Sigmoid colon (tissue), 4 donors: ENCODE data around the gene CDX2.

Experiments
- EP300 ChIP-seq, 4 donors: sonication (generic); formaldehyde crosslinking; IDR thresholded peaks; one replicate each; pipeline ENCODE4 v1.6.1; 2017; ENCODE audit warnings: antibody characterized with exemption in 4 of 4
- POLR2A ChIP-seq, 2 donors: fragments of 450-650 bp; IDR thresholded peaks; one replicate each; pipeline ENCODE4 v1.6.1; 2016; ENCODE audit warnings: antibody characterized with exemption in 2 of 2, mild to moderate bottlenecking in 2 of 2, moderate library complexity in 2 of 2
- TF ChIP-seq, protein P1 (sequence below), 4 experiments: fragments of 450-650 bp in 3 of 4; fragments of 200-600 bp in 1 of 4; IDR thresholded peaks; one replicate each; pipeline ENCODE4 v1.5.1; 2016 to 2019; ENCODE audit warnings: antibody characterized with exemption in 4 of 4, mild to moderate bottlenecking in 3 of 4, moderate library complexity in 2 of 4

DNA sequence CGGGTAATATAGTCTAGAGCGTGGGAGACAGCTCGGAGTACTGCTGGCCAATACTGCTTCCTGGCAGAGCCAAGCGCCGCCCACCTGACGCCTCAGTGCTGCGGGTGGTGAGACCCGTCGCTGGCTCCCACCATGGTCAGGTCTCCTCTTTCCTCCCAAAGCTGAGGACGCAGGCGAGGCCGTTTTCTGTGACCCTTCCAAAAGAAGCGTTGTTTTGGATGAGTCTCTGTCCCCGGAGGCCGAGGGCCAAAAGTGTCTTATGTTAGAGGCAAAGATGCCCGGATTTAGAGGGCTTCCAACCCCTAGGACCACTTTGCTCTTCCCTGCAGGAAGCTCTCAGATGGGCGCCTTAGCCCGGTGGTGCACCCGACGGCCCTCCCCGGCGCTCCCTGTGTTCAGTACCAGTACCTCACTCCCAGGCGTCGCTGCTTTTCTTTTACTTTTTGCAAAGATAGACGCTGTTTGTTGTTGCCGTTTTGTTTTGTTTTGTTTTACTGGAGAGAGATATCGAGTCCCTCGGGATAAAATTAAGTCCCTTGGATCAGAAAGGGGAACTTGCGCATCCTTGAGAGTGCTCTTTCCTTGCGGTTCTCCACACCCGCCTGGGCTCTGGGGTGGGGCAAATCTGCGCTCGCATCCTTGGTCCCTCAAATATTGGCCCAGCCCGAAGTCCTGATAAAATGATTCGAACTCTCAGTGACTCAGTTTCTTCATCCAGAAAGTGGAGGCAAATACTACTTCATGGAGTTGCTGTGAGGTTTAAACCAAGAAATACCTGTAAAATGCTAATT, 42.3 kb downstream of the CDX2 start:
- TF ChIP-seq, protein P1, sequence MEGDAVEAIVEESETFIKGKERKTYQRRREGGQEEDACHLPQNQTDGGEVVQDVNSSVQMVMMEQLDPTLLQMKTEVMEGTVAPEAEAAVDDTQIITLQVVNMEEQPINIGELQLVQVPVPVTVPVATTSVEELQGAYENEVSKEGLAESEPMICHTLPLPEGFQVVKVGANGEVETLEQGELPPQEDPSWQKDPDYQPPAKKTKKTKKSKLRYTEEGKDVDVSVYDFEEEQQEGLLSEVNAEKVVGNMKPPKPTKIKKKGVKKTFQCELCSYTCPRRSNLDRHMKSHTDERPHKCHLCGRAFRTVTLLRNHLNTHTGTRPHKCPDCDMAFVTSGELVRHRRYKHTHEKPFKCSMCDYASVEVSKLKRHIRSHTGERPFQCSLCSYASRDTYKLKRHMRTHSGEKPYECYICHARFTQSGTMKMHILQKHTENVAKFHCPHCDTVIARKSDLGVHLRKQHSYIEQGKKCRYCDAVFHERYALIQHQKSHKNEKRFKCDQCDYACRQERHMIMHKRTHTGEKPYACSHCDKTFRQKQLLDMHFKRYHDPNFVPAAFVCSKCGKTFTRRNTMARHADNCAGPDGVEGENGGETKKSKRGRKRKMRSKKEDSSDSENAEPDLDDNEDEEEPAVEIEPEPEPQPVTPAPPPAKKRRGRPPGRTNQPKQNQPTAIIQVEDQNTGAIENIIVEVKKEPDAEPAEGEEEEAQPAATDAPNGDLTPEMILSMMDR (IDR thresholded peaks at IDR 0.05), result no peak
- TF ChIP-seq EP300 (IDR thresholded peaks at IDR 0.05), result no peak
- TF ChIP-seq POLR2A (IDR thresholded peaks at IDR 0.05), result no peak
